IPS-11a (cell line): ENCODE data around the gene PARD3B.

ENCODE experiments used
- H3K4me3 ChIP-seq: one replicate; pipeline ENCODE4 v1.5.1; 2013; ENCODE audit warnings: low read depth, low read length, control low read depth

PARD3B gene

DNA sequence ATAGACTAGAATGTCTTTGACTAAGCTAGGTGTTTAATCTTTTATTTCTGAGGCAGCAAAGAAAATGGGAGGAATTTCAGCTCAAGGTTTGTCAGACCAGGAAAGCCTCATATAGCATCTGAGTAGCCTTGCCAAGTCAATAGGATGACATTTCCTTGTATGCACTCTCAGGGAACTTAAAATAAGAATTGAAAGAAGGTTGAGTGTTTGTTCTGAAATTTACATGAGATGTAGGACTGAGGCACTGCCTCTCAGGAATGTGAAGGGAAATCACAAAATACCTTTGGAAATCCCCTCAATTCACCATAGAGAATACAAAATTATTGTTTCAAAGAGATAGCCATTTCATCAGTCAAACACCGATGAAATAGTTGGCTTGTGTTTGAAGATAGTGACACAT lies 745.0 kb downstream of the PARD3B start:
- no peak overlapping the region for H3K4me3 ChIP-seq

DNA sequence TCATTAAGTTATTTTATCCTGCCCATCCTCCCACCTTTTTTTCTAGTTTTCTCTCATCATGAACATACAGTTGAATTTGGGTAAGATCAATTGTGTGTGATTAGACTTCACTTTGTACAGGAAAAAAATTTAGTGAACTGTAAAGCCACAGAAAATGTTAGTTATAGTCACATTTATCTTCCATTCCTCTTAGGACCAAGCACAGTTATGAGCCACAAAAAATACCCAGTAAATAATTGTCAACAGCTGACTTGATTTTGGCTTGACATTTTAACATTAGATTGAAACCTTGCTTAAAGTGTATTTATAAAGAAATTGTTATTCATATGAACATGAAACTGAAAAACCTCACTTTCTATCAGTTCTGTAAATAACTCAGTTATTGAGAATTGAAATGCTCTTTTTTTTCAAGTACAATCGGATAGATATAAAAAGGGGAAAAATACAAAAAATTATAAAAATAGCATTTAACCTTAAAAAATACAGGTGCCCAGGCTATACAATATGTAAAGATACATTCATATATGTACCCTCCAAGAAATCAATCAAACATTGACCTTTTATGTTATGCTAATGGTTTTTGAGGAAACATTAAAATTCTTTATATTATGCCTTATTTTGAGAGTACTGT lies 747.5 kb downstream of the PARD3B start:
- no peak overlapping the region for H3K4me3 ChIP-seq

DNA sequence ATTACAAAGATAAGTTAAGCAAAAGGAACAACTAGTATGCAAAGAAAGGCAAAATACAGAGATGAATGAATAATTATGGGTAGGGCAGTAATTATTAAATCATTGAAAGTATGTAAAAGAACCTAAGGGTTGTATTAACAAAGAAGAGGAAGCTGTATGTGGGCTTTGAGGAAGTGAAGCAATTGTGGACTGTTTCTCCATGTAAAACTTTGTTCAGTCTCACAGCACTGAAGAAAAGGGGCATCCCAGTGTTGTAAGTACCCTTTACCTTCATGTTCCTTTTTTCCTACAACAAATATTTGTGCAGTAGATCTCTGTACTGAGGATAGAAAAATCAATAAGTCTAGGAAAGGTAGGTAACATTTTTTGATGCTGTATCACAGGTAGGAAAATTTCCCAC lies 748.3 kb downstream of the PARD3B start:
- no peak overlapping the region for H3K4me3 ChIP-seq

DNA sequence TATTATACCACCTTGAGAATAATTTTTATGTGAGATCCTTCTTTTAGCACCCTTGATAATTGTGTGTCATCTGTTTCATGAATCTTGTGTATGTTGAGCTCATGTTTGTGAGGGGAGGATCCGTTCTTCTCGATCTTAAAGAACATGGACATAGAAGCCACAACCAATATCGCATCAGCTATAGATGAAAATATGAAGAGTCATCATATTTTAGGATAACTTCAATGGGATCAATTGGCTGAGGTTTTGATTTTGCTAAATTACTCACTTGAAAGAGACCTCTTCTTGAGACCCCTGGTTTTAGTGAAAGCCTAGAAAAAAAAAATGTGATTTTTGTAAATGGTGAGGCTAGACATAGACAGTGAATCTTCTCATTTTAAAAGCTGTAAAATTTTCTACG lies 751.7 kb downstream of the PARD3B start:
- no peak overlapping the region for H3K4me3 ChIP-seq

DNA sequence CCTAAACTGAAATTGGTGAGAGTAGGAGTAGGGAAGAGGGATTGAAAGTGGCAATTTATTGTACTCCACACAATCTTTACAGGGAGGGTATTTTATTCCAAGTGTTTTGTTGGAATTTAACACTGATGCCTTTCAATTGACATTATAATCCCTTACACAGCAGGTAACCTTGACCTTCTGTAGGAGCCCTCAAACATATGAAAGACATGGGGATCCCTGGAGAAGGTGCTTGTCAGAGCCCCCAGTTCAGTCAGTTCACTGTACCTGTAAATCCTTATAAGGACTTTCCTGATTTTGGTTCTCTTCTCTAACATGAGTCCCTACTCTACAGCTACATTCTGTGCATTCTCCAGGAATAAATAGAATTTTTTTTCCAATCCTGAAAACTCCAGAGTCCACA lies 752.1 kb downstream of the PARD3B start:
- H3K4me3 ChIP-seq = no peak overlapping the region

DNA sequence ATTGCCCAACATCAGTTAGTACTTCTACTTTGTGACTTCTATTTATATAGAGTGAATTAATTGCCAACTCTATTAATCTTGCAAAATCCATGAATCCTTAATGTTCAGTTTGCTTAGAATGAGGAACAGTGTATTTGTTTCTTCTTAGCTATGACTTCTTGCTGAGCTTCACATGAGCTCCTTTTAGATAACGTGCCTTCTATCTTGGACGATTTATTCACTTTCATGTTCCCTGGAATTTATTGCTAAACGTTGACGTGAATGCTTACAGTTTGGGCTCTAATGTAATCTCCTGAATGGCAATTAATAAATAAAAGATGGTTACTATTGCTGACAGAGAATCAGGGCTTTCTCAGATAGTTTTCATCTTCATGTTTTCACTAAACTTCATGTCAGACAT lies 752.6 kb downstream of the PARD3B start:
- H3K4me3 ChIP-seq = no peak overlapping the region

DNA sequence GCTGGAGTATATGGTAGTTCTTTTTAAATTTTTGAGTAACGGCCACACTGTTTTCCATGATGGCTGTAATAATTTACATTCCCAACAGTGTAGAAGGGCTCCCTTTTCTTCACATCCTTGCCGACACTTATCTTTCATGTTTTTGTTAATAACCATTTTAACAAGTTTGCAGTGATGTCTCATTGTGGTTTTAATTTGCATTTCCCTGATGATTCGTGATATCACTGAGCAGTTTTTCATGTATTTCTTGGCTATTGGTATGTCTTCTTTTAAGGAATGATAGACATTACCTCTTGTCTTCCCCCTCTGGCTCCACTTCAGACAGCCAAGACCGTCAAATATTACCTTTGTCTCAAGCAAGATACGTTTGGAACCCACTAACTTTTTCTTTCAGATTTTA lies 765.9 kb downstream of the PARD3B start:
- H3K4me3 ChIP-seq = no peak overlapping the region

DNA sequence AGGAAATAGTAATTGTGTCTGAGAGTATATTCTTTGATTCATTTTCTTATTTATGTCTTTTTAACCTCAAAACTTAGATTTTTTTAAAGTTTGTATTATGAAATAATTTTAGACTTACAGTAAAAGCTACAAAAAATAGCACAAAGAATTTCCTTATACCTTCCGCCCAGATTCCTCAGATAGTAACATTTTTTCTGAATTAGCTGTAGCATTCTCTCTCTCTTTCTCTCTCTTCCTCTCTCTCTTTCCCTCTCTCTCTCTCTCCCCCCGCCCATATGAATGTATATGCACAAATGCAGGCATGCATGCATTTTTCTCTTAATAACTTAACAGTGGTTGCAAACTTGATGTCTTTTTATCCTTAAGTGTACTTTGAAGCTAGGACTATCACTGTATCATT lies 776.0 kb downstream of the PARD3B start:
- no peak overlapping the region for H3K4me3 ChIP-seq

DNA sequence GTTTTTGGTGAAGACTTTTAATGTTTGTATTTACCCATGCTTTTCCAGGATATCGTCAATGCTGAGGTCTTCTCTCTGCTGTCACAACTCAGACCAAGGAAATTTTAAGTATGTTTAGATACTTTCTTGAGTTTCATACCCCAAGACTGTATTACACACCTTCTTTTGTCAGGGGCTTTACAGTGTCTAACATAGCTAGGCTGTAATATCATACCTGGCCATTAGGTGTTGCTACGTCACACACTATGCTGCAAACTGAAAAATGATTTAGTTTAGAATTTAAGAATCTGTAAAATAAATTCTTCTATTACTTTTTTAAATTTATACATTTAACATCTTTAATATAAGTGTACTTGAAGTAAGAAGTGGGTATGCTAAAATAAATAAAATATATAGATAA lies 778.7 kb downstream of the PARD3B start:
- no peak overlapping the region for H3K4me3 ChIP-seq

DNA sequence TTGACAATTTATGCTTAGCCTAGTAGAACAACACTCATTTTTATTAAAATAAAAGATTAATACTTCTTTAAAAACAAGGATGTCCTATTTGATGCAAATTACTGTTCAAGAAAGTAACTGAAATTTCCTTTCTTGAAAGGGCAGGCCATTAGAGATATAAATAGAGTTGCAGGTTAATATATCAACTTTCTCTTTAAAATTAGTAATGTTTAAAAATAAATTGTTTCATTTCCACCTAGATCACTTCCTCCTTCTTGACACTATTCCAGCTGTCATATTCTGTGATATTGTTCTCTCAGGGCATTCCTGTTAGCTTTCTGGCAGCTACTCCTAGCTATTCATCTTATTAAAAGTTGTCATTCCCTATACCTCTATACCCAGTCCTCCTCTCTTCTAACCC lies 779.1 kb downstream of the PARD3B start:
- no peak overlapping the region for H3K4me3 ChIP-seq

DNA sequence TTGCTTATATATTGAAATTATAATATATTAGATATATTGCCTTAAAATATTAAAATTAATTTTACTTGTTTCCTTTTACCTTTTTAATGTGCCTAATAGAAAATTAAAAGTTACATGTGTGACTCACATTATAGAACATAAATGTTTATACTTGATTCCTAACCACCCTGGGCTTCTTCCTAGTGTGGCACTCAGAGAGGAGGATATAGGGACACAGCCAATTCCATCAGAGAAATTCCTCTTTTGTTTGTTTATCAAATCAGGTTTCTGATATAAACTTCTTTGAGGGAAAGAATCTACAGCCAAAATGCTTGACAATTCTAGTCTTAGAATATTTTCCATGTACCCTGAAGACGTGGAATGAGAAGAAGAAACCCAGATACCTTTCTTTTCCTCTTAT lies 788.1 kb downstream of the PARD3B start:
- H3K4me3 ChIP-seq = no peak overlapping the region

DNA sequence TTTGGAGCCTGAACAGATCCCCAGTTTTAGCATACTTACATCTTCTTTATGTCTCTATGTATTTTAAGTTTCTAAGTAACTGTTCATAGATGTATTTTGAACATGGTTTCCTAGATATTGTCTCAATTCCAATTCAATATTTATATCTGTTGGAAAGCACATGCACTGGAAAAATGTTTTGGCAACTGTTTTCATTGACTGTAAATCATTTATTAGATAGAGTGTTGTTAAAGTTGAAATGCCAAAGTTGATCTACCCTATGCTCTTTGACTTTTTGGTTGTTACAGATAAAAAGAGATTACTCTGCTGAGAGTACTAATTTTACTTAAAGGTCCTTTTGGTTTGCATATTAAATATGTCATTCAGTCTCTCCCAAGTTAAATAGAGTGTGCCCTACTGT lies 792.0 kb downstream of the PARD3B start:
- H3K4me3 ChIP-seq = no peak overlapping the region

DNA sequence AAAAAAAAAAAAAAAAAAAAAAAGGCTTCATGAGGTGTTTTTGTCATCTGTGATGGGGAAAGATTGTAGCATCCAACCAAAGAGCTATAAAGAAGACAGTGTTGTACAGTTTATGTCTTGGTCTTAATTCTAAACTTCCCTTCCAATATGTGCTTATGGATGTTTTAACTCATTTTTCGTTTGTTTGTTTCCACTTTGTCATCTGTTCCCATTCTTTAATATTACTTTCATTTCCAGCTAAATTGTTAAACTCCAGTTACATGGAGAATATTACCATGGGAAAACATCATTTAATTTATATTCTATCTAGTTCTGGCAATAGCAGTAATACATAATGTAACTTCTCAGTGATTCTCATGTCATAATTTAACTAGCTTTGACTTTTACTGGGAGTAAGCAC lies 792.9 kb downstream of the PARD3B start:
- no peak overlapping the region for H3K4me3 ChIP-seq

DNA sequence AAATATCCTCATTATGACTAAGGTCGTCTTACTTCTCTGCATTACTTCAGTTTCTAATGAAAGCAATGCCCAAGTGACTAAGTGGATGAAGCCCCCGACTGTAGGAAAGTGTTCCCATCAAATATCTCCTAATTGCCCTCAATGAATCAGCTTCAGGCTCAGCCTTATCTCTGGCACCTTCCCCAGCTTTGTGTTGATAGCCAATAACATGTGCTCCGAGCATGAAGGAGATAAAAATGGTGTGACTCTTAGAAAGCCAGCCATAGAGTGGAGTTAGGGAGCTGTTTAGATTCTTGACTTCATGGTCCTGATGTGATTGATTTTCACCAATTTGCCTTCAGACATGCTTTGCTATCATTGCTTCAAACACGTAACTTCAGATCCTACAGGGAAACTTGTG lies 797.8 kb downstream of the PARD3B start:
- H3K4me3 ChIP-seq = no peak overlapping the region

DNA sequence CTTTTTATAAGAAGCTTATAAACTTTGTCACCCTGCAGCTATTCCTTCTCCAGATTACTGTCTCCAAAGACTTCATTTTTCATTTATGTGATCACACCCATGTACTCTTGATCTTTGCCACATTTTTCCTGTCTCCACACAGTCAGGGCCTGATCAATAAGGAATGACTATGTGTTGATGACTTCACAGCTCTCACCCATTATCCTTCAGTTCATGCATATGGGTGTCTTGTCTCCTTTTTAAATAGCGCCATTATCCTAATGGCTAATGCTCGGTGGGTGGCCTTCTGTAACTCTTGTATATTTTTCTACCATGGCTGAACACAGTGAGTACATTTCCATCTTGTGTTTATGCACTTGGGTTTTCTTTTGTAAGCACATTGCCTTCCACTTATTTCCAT lies 801.4 kb downstream of the PARD3B start:
- no peak overlapping the region for H3K4me3 ChIP-seq

DNA sequence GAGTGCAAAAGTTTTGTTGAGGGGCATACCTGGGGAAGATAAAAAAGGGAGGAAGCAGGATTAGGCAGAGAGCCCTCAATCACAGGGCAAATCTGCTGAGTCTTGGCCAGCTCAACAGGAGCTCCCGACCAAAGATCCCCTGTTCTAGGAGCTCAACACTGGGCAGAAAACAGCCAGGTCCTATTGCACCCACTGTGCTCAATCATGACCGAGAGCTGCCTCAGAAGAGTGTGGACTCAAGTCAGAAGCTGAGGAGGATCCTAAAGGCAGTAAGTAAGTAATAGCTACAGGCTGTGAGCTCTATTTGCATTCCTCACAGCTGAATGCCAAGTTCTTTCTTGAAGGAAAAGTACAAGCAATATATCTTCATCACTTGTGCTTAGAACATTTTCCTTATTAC lies 802.6 kb downstream of the PARD3B start:
- no peak overlapping the region for H3K4me3 ChIP-seq

DNA sequence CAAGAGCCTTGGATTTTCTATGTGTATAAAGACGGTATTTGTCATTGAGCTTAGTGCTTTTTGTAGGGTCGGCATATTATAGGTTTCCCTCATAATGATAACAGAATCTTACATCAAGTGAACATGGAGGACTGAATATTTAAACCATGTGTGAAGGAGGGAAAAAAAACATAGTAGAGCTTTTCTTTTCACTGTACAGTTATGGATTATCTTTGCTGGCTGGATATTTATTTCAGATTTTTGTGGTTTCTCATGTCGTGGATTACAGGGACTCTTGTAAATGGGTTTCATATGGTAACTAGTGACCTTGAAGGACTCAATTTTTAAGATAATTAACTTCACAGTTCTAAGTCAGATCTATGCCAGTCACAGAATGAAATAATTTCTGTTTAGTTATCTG lies 806.8 kb downstream of the PARD3B start:
- H3K4me3 ChIP-seq = no peak overlapping the region

DNA sequence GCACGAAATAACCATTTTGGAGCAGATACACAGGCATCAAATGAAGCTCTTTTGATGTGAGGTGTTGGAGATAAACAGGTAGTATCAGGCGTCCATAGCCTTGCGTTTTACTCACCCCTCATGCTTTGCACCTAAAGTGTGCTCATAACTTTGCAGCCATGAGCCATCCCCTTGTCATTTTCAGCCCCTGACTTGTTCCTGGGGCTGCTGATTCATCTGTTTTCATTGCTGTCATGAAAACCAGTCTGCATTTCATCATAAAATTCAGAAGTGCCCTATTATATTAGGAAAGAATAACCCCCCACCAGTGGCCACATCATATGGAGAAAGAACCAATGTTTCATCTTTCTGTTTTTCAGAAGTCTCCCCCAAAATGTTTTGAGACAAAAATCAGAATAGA lies 807.3 kb downstream of the PARD3B start:
- H3K4me3 ChIP-seq = no peak overlapping the region

DNA sequence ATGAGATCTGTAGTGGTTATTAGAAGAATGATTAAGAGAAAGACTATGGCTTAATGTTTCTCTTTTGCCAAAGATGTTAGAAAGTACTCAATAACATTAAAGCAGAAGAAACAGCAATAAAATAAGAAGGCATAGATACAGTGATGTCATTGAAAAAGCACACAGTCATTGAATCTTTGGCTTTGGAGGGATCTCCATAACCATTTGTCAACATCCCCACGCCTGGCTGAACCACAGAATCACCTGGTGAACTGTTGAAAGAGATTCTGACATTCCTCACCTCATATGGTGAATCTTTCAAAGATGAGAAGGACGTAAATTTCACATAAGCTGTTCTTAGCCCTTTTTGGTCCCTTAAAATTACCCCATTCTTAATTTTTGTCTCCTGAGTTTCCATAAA lies 812.5 kb downstream of the PARD3B start:
- no peak overlapping the region for H3K4me3 ChIP-seq

DNA sequence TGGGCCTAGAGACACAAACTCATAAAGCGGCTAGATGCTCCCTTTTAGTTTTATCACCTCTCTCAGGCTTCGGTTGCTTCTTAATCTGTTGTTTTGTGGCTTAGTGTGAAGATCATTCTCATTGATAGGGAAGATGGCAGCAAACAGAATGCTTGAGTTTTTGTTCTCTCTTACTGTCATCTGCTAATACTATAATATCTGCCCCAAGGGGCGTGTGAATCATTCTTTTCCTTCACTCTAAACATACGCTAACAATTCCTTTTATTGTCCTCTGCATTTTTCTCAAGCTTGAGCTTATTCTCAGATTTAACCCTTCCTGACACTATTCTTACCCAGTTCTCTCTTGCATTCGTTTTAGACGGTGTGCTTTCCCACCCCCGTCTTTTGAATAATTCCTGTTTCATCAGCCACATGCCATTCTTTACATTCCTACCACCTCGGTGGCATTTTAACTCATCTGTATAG lies 813.1 kb downstream of the PARD3B start:
- H3K4me3 ChIP-seq = no peak overlapping the region

DNA sequence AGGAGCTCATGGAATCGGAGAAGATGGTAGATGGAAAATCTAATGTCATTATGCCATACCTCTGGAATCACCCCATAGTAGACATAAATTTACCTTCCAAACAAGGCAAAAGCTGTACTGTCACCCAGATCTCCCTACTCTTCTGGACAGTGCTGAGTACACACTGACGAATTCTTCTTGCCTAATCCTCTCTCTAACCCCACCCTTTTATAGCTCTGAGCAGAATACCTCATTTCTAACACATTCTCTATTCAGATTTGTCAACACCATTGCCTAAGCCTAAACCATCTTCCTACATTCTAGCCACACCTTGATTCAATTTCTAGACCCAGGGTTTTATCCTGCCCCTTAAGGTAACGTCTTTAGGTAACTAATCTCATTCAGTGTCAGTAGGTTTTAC lies 816.0 kb downstream of the PARD3B start:
- H3K4me3 ChIP-seq = no peak overlapping the region

DNA sequence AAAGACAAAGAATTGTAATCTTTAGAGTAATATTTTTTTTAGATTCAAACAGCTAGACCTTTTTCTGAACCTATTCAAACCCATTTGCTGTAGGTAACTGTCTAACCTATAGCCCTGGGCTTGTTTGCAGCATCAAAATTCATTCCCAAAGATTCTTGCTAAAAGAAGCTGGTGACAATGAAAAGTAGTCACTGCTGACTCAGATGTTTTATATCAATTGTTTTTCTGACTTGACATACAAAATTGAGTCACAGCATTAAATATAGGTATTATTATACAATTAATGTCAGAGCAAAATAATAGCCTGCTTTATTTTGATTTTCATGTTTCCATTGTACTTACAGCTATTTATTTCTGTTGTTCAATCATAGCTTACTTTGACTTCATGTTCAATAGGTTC lies 816.7 kb downstream of the PARD3B start:
- H3K4me3 ChIP-seq = no peak overlapping the region

DNA sequence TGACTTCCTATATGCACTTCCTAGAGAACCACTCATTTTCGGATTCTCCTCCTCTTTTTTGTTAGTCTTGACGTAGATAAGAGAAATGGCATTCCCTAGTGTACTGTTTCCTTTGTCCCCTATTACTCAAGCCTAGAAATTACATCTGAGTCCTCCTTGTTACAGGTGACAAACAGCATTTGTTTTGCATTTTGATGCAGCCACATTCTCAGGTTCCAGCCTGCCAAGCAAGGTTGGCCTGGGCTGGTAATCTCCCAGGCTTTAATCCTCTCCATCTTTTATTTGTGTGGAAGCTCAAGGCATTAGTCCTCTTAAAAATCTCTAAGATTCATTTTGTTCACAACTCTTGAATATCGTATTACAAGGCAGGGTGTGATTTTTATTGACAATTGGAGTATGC lies 819.0 kb downstream of the PARD3B start:
- H3K4me3 ChIP-seq = no peak overlapping the region
